H9 (cell line): Measurements from ENCODE around the gene PXK. TPM values are rescaled to one million over a fixed set of nuclear protein-coding genes. Genes with fewer than 3 reads are reported as not detected.

Experiments
- DNase-seq: peaks from one replicate; pipeline ENCODE4 v3.0.0-alpha.2; 2017
- H2AFZ ChIP-seq: one replicate; pipeline ENCODE4 v1.6.1; 2013; ENCODE audit warnings: mild to moderate bottlenecking, low read length, control low read depth, moderate library complexity
- H2AK5ac ChIP-seq: 2 replicates; pipeline ENCODE4 v1.6.1; 2013; ENCODE audit warnings: low read length, control low read depth, mixed read lengths; ENCODE audit not compliant: insufficient read length
- H2BK120ac ChIP-seq: one replicate; pipeline ENCODE4 v1.6.1; 2013; ENCODE audit warnings: low read depth, mild to moderate bottlenecking, low read length, control low read depth, inconsistent platforms; ENCODE audit not compliant: poor library complexity, severe bottlenecking
- H2BK12ac ChIP-seq: 2 replicates; pipeline ENCODE4 v1.6.1; 2013; ENCODE audit warnings: low read length, control low read depth, mixed read lengths, low read depth; ENCODE audit not compliant: insufficient read length
- H2BK15ac ChIP-seq: 2 replicates; pipeline ENCODE4 v1.6.1; 2013; ENCODE audit warnings: low read depth, low read length, control low read depth
- H2BK20ac ChIP-seq: one replicate; pipeline ENCODE4 v1.6.1; 2013; ENCODE audit warnings: low read depth, mild to moderate bottlenecking, low read length, control low read depth, inconsistent platforms; ENCODE audit not compliant: poor library complexity, severe bottlenecking
- H2BK5ac ChIP-seq: 2 replicates; pipeline ENCODE4 v1.6.1; 2013; ENCODE audit warnings: low read length, control low read depth, mixed read lengths; ENCODE audit not compliant: insufficient read length
- H3K14ac ChIP-seq: 2 replicates; pipeline ENCODE4 v1.6.1; 2013; ENCODE audit warnings: low read length, control low read depth; ENCODE audit not compliant: insufficient read depth
- H3K18ac ChIP-seq: 2 replicates; pipeline ENCODE4 v1.6.1; 2013; ENCODE audit warnings: low read depth, mild to moderate bottlenecking, mixed read lengths, low read length, control low read depth; ENCODE audit not compliant: insufficient read length
- H3K23ac ChIP-seq: 2 replicates; pipeline ENCODE4 v1.6.1; 2013; ENCODE audit warnings: low read length, control low read depth, mixed read lengths, low read depth; ENCODE audit not compliant: insufficient read length
- H3K23me2 ChIP-seq: 2 replicates; pipeline ENCODE4 v1.6.1; 2013; ENCODE audit warnings: low read depth, mild to moderate bottlenecking, mixed read lengths, low read length, control low read depth; ENCODE audit not compliant: insufficient read length, poor library complexity, severe bottlenecking
- H3K27ac ChIP-seq: 2 replicates; pipeline ENCODE4 v1.5.1; 2013; ENCODE audit warnings: low read length, control low read depth, mixed read lengths, low read depth; ENCODE audit not compliant: insufficient read length
- H3K27me3 ChIP-seq: 2 replicates; pipeline ENCODE4 v1.6.1; 2013; ENCODE audit warnings: low read length, control low read depth, inconsistent platforms; ENCODE audit not compliant: insufficient read depth
- H3K4ac ChIP-seq: 2 replicates; pipeline ENCODE4 v1.6.1; 2013; ENCODE audit warnings: low read depth, mild to moderate bottlenecking, control low read depth, inconsistent platforms, low read length, moderate library complexity
- H3K4me1 ChIP-seq: 2 replicates; pipeline ENCODE4 v1.6.1; 2013; ENCODE audit warnings: low read length, control low read depth, inconsistent platforms; ENCODE audit not compliant: insufficient read depth
- H3K4me2 ChIP-seq: 2 replicates; pipeline ENCODE4 v1.6.1; 2013; ENCODE audit warnings: low read length, control low read depth, mixed read lengths; ENCODE audit not compliant: insufficient read length, insufficient read depth
- H3K56ac ChIP-seq: 2 replicates; pipeline ENCODE4 v1.6.1; 2013; ENCODE audit warnings: low read depth, mild to moderate bottlenecking, mixed read lengths, low read length, control low read depth; ENCODE audit not compliant: insufficient read length
- H3K79me1 ChIP-seq: 2 replicates; pipeline ENCODE4 v1.6.1; 2013; ENCODE audit warnings: low read depth, mild to moderate bottlenecking, moderate library complexity, low read length, control low read depth, inconsistent platforms; ENCODE audit not compliant: insufficient read depth, poor library complexity, severe bottlenecking
- H3K79me2 ChIP-seq: 2 replicates; pipeline ENCODE4 v1.6.1; 2013; ENCODE audit warnings: low read length, control low read depth, inconsistent platforms; ENCODE audit not compliant: insufficient read depth
- H3K9ac ChIP-seq: 2 replicates; pipeline ENCODE4 v1.6.1; 2013; ENCODE audit warnings: low read length, control low read depth, mixed read lengths; ENCODE audit not compliant: insufficient read length; ENCODE audit errors: extremely low read depth
- H3K9me3 ChIP-seq: one replicate; pipeline ENCODE4 v1.6.1; 2013; ENCODE audit warnings: low read depth, low read length, inconsistent platforms; ENCODE audit not compliant: control insufficient read depth
- H3T11ph ChIP-seq: one replicate; pipeline ENCODE4 v1.6.1; 2013; ENCODE audit warnings: mild to moderate bottlenecking, low read length, control low read depth, inconsistent platforms
- H4K20me1 ChIP-seq: one replicate; pipeline ENCODE4 v1.6.1; 2013; ENCODE audit not compliant: control insufficient read depth, insufficient read length, insufficient read depth
- H4K5ac ChIP-seq: 2 replicates; pipeline ENCODE4 v1.6.1; 2013; ENCODE audit warnings: low read depth, mild to moderate bottlenecking, mixed read lengths, low read length, control low read depth; ENCODE audit not compliant: insufficient read length
- H4K8ac ChIP-seq: replicated peaks from 2 replicates; pipeline ENCODE4 v1.6.1; 2013; ENCODE audit warnings: low read length, control low read depth, mixed read lengths, low read depth; ENCODE audit not compliant: insufficient read length
- H4K91ac ChIP-seq: 2 replicates; pipeline ENCODE4 v1.6.1; 2013; ENCODE audit warnings: low read depth, mild to moderate bottlenecking, moderate library complexity, mixed read lengths, low read length, control low read depth; ENCODE audit not compliant: insufficient read length
- H3K27ac Mint-ChIP-seq, 3 experiments: 2 replicates in 2 of 3; 3 replicates in 1 of 3; pipeline ENCODE4 v1.8.0; 2020 to 2021; ENCODE audit warnings: mixed read lengths in 3 of 3, mild to moderate bottlenecking in 1 of 3, moderate library complexity in 1 of 3
- H3K27me3 Mint-ChIP-seq: 2 replicates; pipeline ENCODE4 v1.8.0; 2021; ENCODE audit warnings: low read depth, mild to moderate bottlenecking, moderate library complexity, mixed read lengths
- H3K36me3 Mint-ChIP-seq, 3 experiments: 2 replicates in 2 of 3; 3 replicates in 1 of 3; pipeline ENCODE4 v1.8.0; 2020 to 2021; ENCODE audit warnings: low read depth in 3 of 3, mixed read lengths in 3 of 3; ENCODE audit not compliant: insufficient read depth in 1 of 3
- H3K4me1 Mint-ChIP-seq, 2 experiments: 2 replicates each; pipeline ENCODE4 v1.8.0; 2020; ENCODE audit warnings: mixed read lengths in 2 of 2
- H3K4me3 Mint-ChIP-seq, 2 experiments: 2 replicates in 1 of 2; 3 replicates in 1 of 2; pipeline ENCODE4 v1.8.0; 2020 to 2021; ENCODE audit warnings: mild to moderate bottlenecking in 2 of 2, mixed read lengths in 2 of 2, moderate library complexity in 1 of 2
- H3K9me3 Mint-ChIP-seq, 2 experiments: 2 replicates in 1 of 2; 3 replicates in 1 of 2; pipeline ENCODE4 v1.8.0; 2020; ENCODE audit warnings: mild to moderate bottlenecking in 2 of 2, mixed read lengths in 2 of 2, moderate library complexity in 1 of 2
- WGBS: extraction: QIAGEN DNeasy Blood & Tissue Kit; methylation state at CpG from one replicate; pipeline ENCODE4 v1.1.7; 2013; ENCODE audit warnings: missing lambda C conversion rate, low lambda C conversion rate, mixed read lengths; ENCODE audit not compliant: insufficient read length; ENCODE audit errors: extremely low coverage; 5-methylcytosine and 5-hydroxymethylcytosine counted together
- total RNA-seq: library from RNA; stranded (reverse); gene quantifications from 2 replicates; pipeline ENCODE4 v1.2.1, GENCODE V29; 2021
- TF ChIP-seq, protein P1 (sequence below): fragments of 200-600 bp; sonication (generic); conservative IDR thresholded peaks from 3 replicates; pipeline ENCODE4 v1.8.0; 2021; ENCODE audit warnings: antibody characterized with exemption, mild to moderate bottlenecking

Gene PXK
- total RNA-seq, 1 experiment from 2014 or later, result 3.3 TPM

DNA sequence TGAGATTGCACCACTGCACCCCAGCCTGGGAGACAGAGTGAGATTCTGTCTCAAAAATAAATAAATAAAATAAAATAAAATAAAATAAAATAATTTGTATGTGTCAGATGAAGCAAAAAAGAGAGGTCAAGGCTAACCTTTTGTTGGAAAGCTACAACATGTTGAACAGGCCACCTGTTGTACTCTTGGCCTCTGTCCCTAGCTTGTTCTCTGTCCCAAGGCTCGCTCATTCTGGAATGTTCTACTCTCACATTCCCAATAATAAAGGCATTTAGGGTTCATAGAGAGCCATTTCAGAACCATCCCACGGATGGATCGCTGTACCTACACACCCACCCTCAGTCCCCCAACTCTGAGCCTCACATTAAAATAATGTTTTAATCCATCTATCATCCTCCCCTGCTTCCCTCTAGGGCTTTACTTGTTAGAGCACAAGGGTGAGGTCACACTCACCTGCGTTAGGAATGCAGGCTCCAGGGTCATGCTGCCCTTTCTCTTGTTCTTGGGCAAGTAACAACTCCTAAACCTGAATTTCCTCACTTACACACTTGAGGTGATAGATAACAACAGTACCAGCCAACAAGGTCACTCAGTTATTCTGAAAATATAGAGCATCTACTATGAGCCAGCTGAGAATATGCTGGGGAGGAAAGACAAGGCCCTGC, 134.3 kb downstream of the PXK start:
- H3K23ac ChIP-seq, result no peak overlapping the region
- Mint-ChIP-seq H3K9me3 (no peaks in the 10 kb centered on the region), H3K4me3 (no peak overlapping the region), H3K27ac (peak overlapping the region in 1 of 3 experiments; percentile 63; a peak in 1 of 7 replicates), H3K27me3 (peaks cover 2% of the 10 kb centered on the region; the same call in 1 of the 2 replicates), H3K36me3 (no peaks in the 10 kb centered on the region), H3K4me1 (peaks cover 28% of the 10 kb centered on the region in 2 experiments)
- H4K91ac ChIP-seq, result no peak overlapping the region
- no peak overlapping the region for H3T11ph ChIP-seq
- WGBS, result no CpG with 5 or more reads among the region's 4 CpGs
- H3K4me2 ChIP-seq, result no peak overlapping the region
- no peak overlapping the region for H2BK5ac ChIP-seq
- H3K18ac ChIP-seq, result no peak overlapping the region
- H2AK5ac ChIP-seq, result no peak overlapping the region
- no peak overlapping the region for H2AFZ ChIP-seq
- no peak for DNase-seq
- no peaks in the 10 kb centered on the region for H3K79me2 ChIP-seq
- no peak overlapping the region for H3K4ac ChIP-seq
- peaks cover 12% of the 10 kb centered on the region for H3K4me1 ChIP-seq
- H2BK12ac ChIP-seq, result no peak overlapping the region
- H3K9ac ChIP-seq, result no peak overlapping the region
- no peak overlapping the region for H4K8ac ChIP-seq
- H3K79me1 ChIP-seq, result no peaks in the 10 kb centered on the region
- no peak overlapping the region for H2BK20ac ChIP-seq
- no peak overlapping the region for H2BK15ac ChIP-seq
- H3K27me3 ChIP-seq, result no peaks in the 10 kb centered on the region
- no peak overlapping the region for H3K14ac ChIP-seq
- H2BK120ac ChIP-seq, result no peak overlapping the region
- no peak overlapping the region for H3K27ac ChIP-seq
- H4K20me1 ChIP-seq, result no peaks in the 10 kb centered on the region
- TF ChIP-seq, protein P1, sequence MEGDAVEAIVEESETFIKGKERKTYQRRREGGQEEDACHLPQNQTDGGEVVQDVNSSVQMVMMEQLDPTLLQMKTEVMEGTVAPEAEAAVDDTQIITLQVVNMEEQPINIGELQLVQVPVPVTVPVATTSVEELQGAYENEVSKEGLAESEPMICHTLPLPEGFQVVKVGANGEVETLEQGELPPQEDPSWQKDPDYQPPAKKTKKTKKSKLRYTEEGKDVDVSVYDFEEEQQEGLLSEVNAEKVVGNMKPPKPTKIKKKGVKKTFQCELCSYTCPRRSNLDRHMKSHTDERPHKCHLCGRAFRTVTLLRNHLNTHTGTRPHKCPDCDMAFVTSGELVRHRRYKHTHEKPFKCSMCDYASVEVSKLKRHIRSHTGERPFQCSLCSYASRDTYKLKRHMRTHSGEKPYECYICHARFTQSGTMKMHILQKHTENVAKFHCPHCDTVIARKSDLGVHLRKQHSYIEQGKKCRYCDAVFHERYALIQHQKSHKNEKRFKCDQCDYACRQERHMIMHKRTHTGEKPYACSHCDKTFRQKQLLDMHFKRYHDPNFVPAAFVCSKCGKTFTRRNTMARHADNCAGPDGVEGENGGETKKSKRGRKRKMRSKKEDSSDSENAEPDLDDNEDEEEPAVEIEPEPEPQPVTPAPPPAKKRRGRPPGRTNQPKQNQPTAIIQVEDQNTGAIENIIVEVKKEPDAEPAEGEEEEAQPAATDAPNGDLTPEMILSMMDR, result no peak
- H3K23me2 ChIP-seq, result no peaks in the 10 kb centered on the region
- no peaks in the 10 kb centered on the region for H3K9me3 ChIP-seq
- H4K5ac ChIP-seq, result no peak overlapping the region
- H3K56ac ChIP-seq, result no peak overlapping the region
